AG09319 (cell line): ENCODE data around the gene TIGAR.

Source experiments
- DNase-seq: peaks from one replicate; pipeline ENCODE4 v3.0.0-alpha.2; 2010; ENCODE audit warnings: low read depth; ENCODE audit errors: extremely low read depth
- TF ChIP-seq, protein P1 (sequence below): IDR thresholded peaks from 2 replicates; pipeline ENCODE4 v1.5.1; 2011; ENCODE audit warnings: low read depth, mild to moderate bottlenecking, inconsistent platforms, low read length, moderate library complexity

The TIGAR gene

DNA sequence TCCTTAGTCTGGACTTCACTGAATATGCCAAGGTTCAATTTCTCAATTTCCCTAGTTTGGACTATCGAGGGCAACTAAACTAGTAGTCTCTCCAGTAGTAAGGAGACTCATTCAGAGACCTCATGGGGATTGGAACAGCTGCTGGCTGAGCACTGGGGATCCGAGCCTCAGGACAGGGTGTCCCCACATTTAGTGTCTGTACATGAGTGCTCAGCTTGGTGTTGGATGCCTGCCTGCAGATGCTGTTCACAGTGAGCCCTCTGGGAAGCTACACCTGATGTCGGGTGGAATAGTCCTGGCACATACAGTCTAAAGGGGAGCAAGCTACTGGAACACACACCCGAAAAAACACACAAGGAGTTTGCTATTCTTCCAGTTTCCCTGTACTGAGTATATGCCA, 59.3 kb downstream of the TIGAR start:
- TF ChIP-seq, protein P1, sequence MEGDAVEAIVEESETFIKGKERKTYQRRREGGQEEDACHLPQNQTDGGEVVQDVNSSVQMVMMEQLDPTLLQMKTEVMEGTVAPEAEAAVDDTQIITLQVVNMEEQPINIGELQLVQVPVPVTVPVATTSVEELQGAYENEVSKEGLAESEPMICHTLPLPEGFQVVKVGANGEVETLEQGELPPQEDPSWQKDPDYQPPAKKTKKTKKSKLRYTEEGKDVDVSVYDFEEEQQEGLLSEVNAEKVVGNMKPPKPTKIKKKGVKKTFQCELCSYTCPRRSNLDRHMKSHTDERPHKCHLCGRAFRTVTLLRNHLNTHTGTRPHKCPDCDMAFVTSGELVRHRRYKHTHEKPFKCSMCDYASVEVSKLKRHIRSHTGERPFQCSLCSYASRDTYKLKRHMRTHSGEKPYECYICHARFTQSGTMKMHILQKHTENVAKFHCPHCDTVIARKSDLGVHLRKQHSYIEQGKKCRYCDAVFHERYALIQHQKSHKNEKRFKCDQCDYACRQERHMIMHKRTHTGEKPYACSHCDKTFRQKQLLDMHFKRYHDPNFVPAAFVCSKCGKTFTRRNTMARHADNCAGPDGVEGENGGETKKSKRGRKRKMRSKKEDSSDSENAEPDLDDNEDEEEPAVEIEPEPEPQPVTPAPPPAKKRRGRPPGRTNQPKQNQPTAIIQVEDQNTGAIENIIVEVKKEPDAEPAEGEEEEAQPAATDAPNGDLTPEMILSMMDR, result no peak
- DNase-seq, result no peak

DNA sequence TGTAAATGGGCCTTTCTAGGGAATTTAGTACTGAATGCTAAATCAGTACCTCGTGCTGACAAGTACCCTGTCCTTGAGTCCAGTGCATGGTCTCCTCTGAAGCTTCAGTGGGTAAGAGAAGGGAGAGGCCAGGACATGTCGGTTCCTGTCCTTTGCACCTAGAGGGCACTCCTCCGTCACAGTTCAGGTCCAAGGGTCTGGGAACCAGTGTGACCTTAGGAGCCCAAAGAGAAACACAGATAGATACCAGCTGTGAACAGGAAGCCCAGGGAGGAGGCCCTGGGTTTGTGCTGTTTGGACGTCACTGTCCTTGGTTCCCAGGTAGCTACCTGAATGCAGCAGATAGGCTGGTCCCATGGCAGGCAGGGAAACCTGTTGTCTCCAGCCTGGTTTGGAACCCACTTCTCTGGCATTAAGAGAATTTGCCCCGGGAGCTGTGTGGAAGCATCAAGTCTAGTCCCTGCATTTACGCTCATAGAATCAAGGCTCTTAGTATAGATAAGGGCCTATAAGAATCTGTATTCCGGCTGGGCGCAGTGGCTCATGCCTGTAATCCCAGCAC, 62.4 kb downstream of the TIGAR start:
- TF ChIP-seq, protein P1, result no peak
- no peak for DNase-seq

- DNase-seq, result no peak
- TF ChIP-seq, protein P1, result no peak
Measured at GRCh38 chr12:4386801-4387200, 65.8 kb downstream of the TIGAR start.

- DNase-seq, result no peak
- TF ChIP-seq, protein P1, result no peak
Measured at GRCh38 chr12:4387607-4388006, 66.6 kb downstream of the TIGAR start.

DNA sequence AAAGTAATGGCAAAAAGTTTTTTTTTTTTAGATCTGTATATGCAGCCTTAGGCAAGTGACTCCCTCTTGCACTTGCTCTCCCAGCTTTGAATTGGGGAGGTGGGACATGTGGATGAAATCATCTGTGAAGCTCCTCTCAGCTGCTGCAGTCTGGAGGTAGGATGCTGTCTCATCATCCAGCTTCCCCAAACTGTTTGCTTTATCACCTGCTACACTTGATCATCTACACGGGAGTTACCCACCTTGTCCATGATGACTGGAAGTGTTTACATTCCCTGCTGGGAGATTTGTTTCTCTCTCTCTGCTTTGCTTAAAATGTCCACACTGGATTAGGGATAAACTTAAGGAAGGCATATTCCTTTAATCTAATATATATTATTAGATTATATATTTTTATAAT, 67.0 kb downstream of the TIGAR start:
- no peak for DNase-seq
- TF ChIP-seq, protein P1, result no peak

- DNase-seq, result no peak
- TF ChIP-seq, protein P1, result no peak
Measured at GRCh38 chr12:4388662-4389061, 67.6 kb downstream of the TIGAR start.

DNA sequence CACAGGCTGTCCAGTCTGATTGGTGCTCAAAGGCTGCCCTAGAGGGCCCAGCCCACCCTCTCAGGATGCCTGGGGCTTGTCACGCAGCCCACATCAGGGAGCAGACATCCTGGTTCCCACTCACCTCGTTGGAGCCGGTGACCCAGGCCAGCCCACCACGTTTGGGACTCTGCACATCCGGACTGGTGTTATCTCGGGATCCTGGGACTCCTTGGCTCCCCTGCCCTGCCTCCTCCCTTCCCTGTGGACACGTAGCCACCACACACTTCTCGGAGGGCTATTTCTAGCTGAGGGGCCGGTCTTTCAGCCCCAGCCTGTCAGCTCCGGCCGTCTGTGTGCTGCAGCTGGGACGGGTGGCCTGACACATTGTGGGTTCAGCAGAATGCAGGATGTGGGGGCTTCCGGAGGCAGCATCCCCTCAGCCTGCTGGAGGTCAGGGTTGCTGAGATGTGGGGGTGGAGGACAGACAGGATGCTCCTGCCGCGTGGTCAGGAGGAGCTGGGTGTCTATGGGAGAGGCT, 71.3 kb downstream of the TIGAR start:
- TF ChIP-seq, protein P1, result no peak
- no peak for DNase-seq
